ENCODE data around the gene MSL3B.

The MSL3B gene

DNA sequence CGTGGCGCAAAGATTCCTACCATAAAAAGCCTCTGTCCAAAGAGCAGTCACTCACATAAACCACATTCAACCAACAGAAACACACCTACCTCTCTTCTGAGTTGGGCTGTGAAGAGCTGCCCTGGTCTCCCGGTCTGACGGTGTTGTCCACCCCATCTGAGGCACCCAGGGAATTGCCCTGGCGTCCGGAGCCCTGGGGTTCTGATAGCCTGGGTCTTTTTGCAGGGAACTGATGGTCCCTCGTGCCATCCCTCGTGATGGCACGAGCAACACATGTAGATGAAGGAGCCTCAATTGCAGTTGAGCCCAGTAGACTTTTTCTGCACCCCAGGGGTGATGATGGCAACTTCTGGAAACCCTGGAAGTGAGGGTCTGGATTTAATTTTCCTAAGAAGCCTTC is 27.7 kb downstream of the MSL3B start:
- no peak overlapping the region for H3K27ac ChIP-seq (ENCODE audit: extremely low read depth, low read depth, low read length)
- H3K4me3 ChIP-seq = no peak overlapping the region
- peaks cover 98% of the 10 kb centered on the region; the same call in 2 of the 3 replicates for H3K36me3 ChIP-seq (ENCODE audit: control insufficient read depth, insufficient read depth, low read length)
- no peak overlapping the region for H3K9ac ChIP-seq (ENCODE audit: insufficient read depth in 1 of 2, low read depth in 2 of 2, low read length in 2 of 2)
- H3K4me1 ChIP-seq (replicated peaks in 1 of 2; ENCODE audit: control insufficient read depth in 2 of 2, insufficient read depth in 2 of 2, low read length in 2 of 2) = peaks cover 0 to 5% of the 10 kb centered on the region in 2 experiments; a peak in 1 of 5 replicates
- peaks cover 73% of the 10 kb centered on the region for H3K79me2 ChIP-seq (ENCODE audit: control insufficient read depth, insufficient read depth, low read length)
- intact Hi-C loops (cut with micrococcal nuclease) (no loop called here), in situ Hi-C loops (cut with MboI) (no loop called here)
- no TSS peak for BruUV-seq (replicated peaks)
- no peak overlapping the region for H3K4me2 ChIP-seq (ENCODE audit: insufficient read depth, low read length)
- FAIRE-seq = no peak
- no peaks in the 10 kb centered on the region for H3K9me3 ChIP-seq (replicated peaks; ENCODE audit: control insufficient read depth, insufficient read depth, low read depth, low read length)
- H3K9me1 ChIP-seq (ENCODE audit: control insufficient read depth, insufficient read depth, low read length) = peaks cover 3% of the 10 kb centered on the region
- no peak for DNase-seq (ENCODE audit: extremely low read depth in 1 of 4, low spot score in 3 of 4)
- H4K20me1 ChIP-seq (replicated peaks; ENCODE audit: control insufficient read depth, insufficient read depth, low read length) = peaks cover 26% of the 10 kb centered on the region
- 98% methylated on average over 6 of the region's 9 CpGs for WGBS (ENCODE audit: insufficient coverage, low coverage, missing lambda C conversion rate)
- ATAC-seq = no peak
- POLR2A ChIA-PET = interaction anchor here (1.6 kb wide), 1 partner anchor 17 kb away, joined by 6 read pairs; no protein-coding TSS in a partner anchor
- no peak overlapping the region for H2AFZ ChIP-seq (ENCODE audit: low read depth, low read length)
- H3K27me3 ChIP-seq (ENCODE audit: control insufficient read depth in 2 of 2, insufficient read depth in 2 of 2, low read length in 2 of 2) = no peaks in the 10 kb centered on the region
- 0 out of 2 replicates have a peak, but pooled peaks have one; percentile 23 for TF ChIP-seq RBFOX2 (IDR thresholded peaks at IDR 0.05; ENCODE audit: low read depth, low read length)
- TF ChIP-seq TRIM28 (IDR thresholded peaks at IDR 0.05) = no peak
- no peak for TF ChIP-seq RBBP5 (IDR thresholded peaks at IDR 0.05; ENCODE audit: borderline replicate concordance, insufficient read depth, low read length, poor library complexity, severe bottlenecking)
- CTCF ChIA-PET (ENCODE audit: low intra/inter-chr PET ratio) = no interaction called here

DNA sequence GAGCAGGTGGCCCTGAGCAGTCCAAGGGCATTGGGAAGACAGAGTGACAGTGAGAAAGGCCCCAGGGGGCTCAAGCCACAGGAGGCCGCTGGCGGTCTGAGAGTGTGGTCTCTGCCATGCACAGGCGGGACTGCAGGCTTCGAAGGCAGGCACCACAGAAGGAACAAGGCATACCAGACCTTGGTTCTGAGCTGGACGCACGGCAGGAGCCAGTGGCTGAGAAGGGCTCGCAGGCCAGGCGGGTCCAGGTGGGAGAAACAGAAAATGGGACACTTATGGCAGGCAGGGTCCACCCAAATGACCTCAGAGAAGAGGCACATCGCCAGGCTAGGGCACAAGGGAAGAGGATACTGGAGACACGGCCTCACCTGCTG is 28.8 kb downstream of the MSL3B start:
- 100% methylated on average over 1 of the region's 10 CpGs for WGBS (ENCODE audit: insufficient coverage, low coverage, missing lambda C conversion rate)
- no peak for DNase-seq (ENCODE audit: extremely low read depth in 1 of 4, low spot score in 3 of 4)
- TF ChIP-seq RBM22 (IDR thresholded peaks at IDR 0.05; ENCODE audit: low read depth, low read length, poor library complexity, severe bottlenecking) = peak; percentile 49
- TF ChIP-seq POLR2G (IDR thresholded peaks at IDR 0.05; ENCODE audit: low read depth, low read length) = peak; percentile 64
- peak; percentile 60; the same call in 1 of the 2 replicates for TF ChIP-seq RBFOX2 (IDR thresholded peaks at IDR 0.05; ENCODE audit: low read depth, low read length)
- TF ChIP-seq, protein P1, sequence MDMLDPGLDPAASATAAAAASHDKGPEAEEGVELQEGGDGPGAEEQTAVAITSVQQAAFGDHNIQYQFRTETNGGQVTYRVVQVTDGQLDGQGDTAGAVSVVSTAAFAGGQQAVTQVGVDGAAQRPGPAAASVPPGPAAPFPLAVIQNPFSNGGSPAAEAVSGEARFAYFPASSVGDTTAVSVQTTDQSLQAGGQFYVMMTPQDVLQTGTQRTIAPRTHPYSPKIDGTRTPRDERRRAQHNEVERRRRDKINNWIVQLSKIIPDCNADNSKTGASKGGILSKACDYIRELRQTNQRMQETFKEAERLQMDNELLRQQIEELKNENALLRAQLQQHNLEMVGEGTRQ (CRISPR knock-in tag; IDR thresholded peaks at IDR 0.05) = no peak
- TF ChIP-seq ZNF644 (tag; IDR thresholded peaks at IDR 0.05; ENCODE audit: low read depth) = no peak
- no peak for TF ChIP-seq EZH2 (IDR thresholded peaks at IDR 0.05; ENCODE audit: borderline replicate concordance, low read depth, low read length)
- peaks cover 69% of the 10 kb centered on the region for H3K79me2 ChIP-seq (ENCODE audit: control insufficient read depth, insufficient read depth, low read length)
- peaks cover 26% of the 10 kb centered on the region for H4K20me1 ChIP-seq (replicated peaks; ENCODE audit: control insufficient read depth, insufficient read depth, low read length)
- peak overlapping the region in 1 of 2 experiments; percentile 58; a peak in 1 of 4 replicates for H3K9ac ChIP-seq (ENCODE audit: insufficient read depth in 1 of 2, low read depth in 2 of 2, low read length in 2 of 2)
- H3K27me3 ChIP-seq (ENCODE audit: control insufficient read depth in 2 of 2, insufficient read depth in 2 of 2, low read length in 2 of 2) = no peaks in the 10 kb centered on the region
- H3K27ac ChIP-seq (ENCODE audit: extremely low read depth, low read depth, low read length) = no peak overlapping the region
- no TSS peak for BruUV-seq (replicated peaks)
- H3K4me1 ChIP-seq (replicated peaks in 1 of 2; ENCODE audit: control insufficient read depth in 2 of 2, insufficient read depth in 2 of 2, low read length in 2 of 2) = peaks cover 0 to 5% of the 10 kb centered on the region in 2 experiments; a peak in 1 of 5 replicates
- H3K4me2 ChIP-seq (ENCODE audit: insufficient read depth, low read length) = no peak overlapping the region
- H3K36me3 ChIP-seq (ENCODE audit: control insufficient read depth, insufficient read depth, low read length) = peaks cover 98% of the 10 kb centered on the region; the same call in 2 of the 3 replicates
- FAIRE-seq = no peak
- in situ Hi-C loops (cut with MboI) = no loop called here
- H3K9me3 ChIP-seq (replicated peaks; ENCODE audit: control insufficient read depth, insufficient read depth, low read depth, low read length) = no peaks in the 10 kb centered on the region
- ChIA-PET POLR2A (interaction anchor here (1.0 to 1.6 kb wide), 3 partner anchors 11 to 18 kb away, joined by 3 to 6 read pairs (median 6); no protein-coding TSS in a partner anchor), CTCF (ENCODE audit: low intra/inter-chr PET ratio) (no interaction called here)
- intact Hi-C loops (cut with micrococcal nuclease) = no loop called here
- peaks cover 3% of the 10 kb centered on the region for H3K9me1 ChIP-seq (ENCODE audit: control insufficient read depth, insufficient read depth, low read length)
- H2AFZ ChIP-seq (ENCODE audit: low read depth, low read length) = no peak overlapping the region
- ATAC-seq = no peak
- H3K4me3 ChIP-seq = no peak overlapping the region

All from K562 (cell line).